MM.1S (cell line): ENCODE results near the gene CMBL.

Source experiments
- DNase-seq: peaks from one replicate; pipeline ENCODE4 v3.0.0-alpha.2; 2015
- H2AFZ ChIP-seq: fragments of 300-600 bp; sonication (generic); 2 replicates; pipeline ENCODE4 v1.6.0; 2016; ENCODE audit warnings: antibody characterized with exemption, low read length
- H3F3A ChIP-seq: fragments of 300-600 bp; sonication (generic); 2 replicates; pipeline ENCODE4 v1.6.1; 2016; ENCODE audit warnings: mild to moderate bottlenecking, antibody characterized with exemption, low read length, moderate library complexity, mixed read lengths; ENCODE audit not compliant: insufficient read depth
- H3K27ac ChIP-seq: fragments of 300-600 bp; sonication (generic); 2 replicates; pipeline ENCODE4 v1.5.1; 2016; ENCODE audit warnings: mild to moderate bottlenecking, low read length
- H3K27me3 ChIP-seq: fragments of 300-600 bp; sonication (generic); replicated peaks from 2 replicates; pipeline ENCODE4 v1.6.0; 2016; ENCODE audit warnings: low read length; ENCODE audit not compliant: insufficient read depth
- H3K36me3 ChIP-seq: fragments of 300-600 bp; sonication (generic); replicated peaks from 2 replicates; pipeline ENCODE4 v1.6.1; 2016; ENCODE audit warnings: mild to moderate bottlenecking, low read length, mixed read lengths; ENCODE audit not compliant: insufficient read depth
- H3K4me1 ChIP-seq: fragments of 300-600 bp; sonication (generic); 2 replicates; pipeline ENCODE4 v1.6.1; 2016; ENCODE audit warnings: low read length, mixed read lengths
- H3K4me2 ChIP-seq: fragments of 300-600 bp; sonication (generic); 2 replicates; pipeline ENCODE4 v1.6.0; 2016; ENCODE audit warnings: low read depth, low read length
- H3K4me3 ChIP-seq: fragments of 300-600 bp; sonication (generic); 2 replicates; pipeline ENCODE4 v1.5.1; 2016; ENCODE audit warnings: low read length, mixed read lengths
- H3K79me2 ChIP-seq: fragments of 300-600 bp; sonication (generic); 2 replicates; pipeline ENCODE4 v1.6.1; 2016; ENCODE audit warnings: mixed run types, low read length, mixed read lengths
- H3K9ac ChIP-seq: fragments of 300-600 bp; sonication (generic); 2 replicates; pipeline ENCODE4 v1.6.1; 2016; ENCODE audit warnings: low read length, mixed read lengths
- H3K9me2 ChIP-seq: fragments of 300-600 bp; sonication (generic); replicated peaks from 2 replicates; pipeline ENCODE4 v1.6.1; 2016; ENCODE audit warnings: mild to moderate bottlenecking, low read length, mixed read lengths; ENCODE audit not compliant: insufficient read depth
- H3K9me3 ChIP-seq: fragments of 300-600 bp; sonication (generic); replicated peaks from 2 replicates; pipeline ENCODE4 v1.6.1; 2016; ENCODE audit warnings: mild to moderate bottlenecking, low read length, mixed read lengths; ENCODE audit not compliant: insufficient read depth
- H4K20me1 ChIP-seq: fragments of 300-600 bp; sonication (generic); 2 replicates; pipeline ENCODE4 v1.6.1; 2016; ENCODE audit warnings: mild to moderate bottlenecking, low read length, moderate library complexity, mixed read lengths; ENCODE audit not compliant: insufficient read depth
- EZH2 ChIP-seq: fragments of 300-600 bp; sonication (generic); optimal IDR thresholded peaks from 2 replicates; pipeline ENCODE3; 2017; ENCODE audit warnings: low read depth, mild to moderate bottlenecking, antibody characterized with exemption, low read length, mixed read lengths
- EZH2phosphoT487 ChIP-seq: fragments of 300-600 bp; sonication (generic); IDR thresholded peaks from 2 replicates; pipeline ENCODE4 v1.6.1; 2018; ENCODE audit warnings: antibody characterized with exemption, low read length
- TF ChIP-seq, protein P1 (sequence below): fragments of 300-600 bp; sonication (generic); IDR thresholded peaks from 2 replicates; pipeline ENCODE4 v1.5.1; 2016; ENCODE audit warnings: antibody characterized with exemption, low read length, mixed read lengths

CMBL gene

DNA sequence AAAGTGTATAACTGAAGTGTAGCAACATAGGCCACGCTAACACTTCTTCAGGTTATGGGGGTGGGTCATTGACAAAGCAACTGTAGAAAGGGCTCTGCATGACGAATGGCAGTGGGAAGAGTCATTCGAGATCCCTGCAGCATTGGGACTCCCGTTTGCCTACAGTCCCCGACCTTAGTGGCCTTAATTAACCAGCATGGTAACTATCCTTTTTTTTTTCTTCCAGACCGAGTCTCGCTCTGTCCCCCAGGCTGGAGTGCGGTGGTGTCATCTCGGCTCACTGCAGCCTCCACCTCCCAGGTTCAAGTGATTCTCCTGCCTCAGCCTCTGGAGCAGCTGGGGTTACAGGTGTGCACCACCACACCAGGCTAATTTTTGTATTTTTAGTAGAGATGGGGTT is 14.2 kb upstream of the CMBL start:
- TF ChIP-seq, protein P1, sequence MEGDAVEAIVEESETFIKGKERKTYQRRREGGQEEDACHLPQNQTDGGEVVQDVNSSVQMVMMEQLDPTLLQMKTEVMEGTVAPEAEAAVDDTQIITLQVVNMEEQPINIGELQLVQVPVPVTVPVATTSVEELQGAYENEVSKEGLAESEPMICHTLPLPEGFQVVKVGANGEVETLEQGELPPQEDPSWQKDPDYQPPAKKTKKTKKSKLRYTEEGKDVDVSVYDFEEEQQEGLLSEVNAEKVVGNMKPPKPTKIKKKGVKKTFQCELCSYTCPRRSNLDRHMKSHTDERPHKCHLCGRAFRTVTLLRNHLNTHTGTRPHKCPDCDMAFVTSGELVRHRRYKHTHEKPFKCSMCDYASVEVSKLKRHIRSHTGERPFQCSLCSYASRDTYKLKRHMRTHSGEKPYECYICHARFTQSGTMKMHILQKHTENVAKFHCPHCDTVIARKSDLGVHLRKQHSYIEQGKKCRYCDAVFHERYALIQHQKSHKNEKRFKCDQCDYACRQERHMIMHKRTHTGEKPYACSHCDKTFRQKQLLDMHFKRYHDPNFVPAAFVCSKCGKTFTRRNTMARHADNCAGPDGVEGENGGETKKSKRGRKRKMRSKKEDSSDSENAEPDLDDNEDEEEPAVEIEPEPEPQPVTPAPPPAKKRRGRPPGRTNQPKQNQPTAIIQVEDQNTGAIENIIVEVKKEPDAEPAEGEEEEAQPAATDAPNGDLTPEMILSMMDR = no peak
- TF ChIP-seq EZH2 = no peak
- no peak for TF ChIP-seq EZH2phosphoT487
- no peaks in the 10 kb centered on the region for H3K27me3 ChIP-seq
- H3K4me3 ChIP-seq = no peak overlapping the region
- DNase-seq = no peak
- no peak overlapping the region for H3K9ac ChIP-seq
- H3K9me2 ChIP-seq = no peaks in the 10 kb centered on the region
- no peak overlapping the region for H3K27ac ChIP-seq
- no peak overlapping the region for H2AFZ ChIP-seq
- H3K9me3 ChIP-seq = no peaks in the 10 kb centered on the region
- no peak overlapping the region for H3K4me2 ChIP-seq
- no peaks in the 10 kb centered on the region for H4K20me1 ChIP-seq
- no peaks in the 10 kb centered on the region for H3F3A ChIP-seq
- no peaks in the 10 kb centered on the region for H3K36me3 ChIP-seq
- H3K4me1 ChIP-seq = no peaks in the 10 kb centered on the region
- H3K79me2 ChIP-seq = no peaks in the 10 kb centered on the region

DNA sequence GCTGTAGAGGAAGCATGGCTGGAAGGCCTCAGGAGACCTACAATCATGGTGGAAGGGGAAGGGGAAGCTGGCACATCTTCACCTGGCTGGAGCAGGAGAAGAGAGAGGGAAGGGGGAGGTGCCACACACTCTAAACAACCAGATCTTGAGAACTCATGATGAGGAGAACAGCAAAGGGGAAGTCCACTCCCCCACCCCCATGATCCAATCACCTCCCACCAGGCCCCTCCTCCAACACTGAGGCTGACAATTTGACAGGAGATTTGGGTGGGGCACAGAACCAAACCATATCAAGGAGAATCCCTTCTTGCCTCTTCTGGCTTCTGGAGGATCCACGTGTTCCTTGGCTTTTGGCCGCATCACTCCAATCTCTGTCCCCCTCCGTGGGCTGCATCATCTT is 13.1 kb upstream of the CMBL start:
- Histone ChIP-seq H3K27me3 (no peaks in the 10 kb centered on the region), H3K9me2 (no peaks in the 10 kb centered on the region), H3K4me3 (no peak overlapping the region), H3K27ac (no peak overlapping the region), H3K4me1 (no peaks in the 10 kb centered on the region), H3K4me2 (no peak overlapping the region), H2AFZ (no peak overlapping the region), H3K79me2 (no peaks in the 10 kb centered on the region), H3K9ac (no peak overlapping the region), H3K36me3 (no peaks in the 10 kb centered on the region), H3F3A (no peaks in the 10 kb centered on the region), H4K20me1 (no peaks in the 10 kb centered on the region), H3K9me3 (no peaks in the 10 kb centered on the region)
- no peak for DNase-seq
- TF ChIP-seq EZH2 (no peak), EZH2phosphoT487 (no peak)
- TF ChIP-seq, protein P1 = no peak

DNA sequence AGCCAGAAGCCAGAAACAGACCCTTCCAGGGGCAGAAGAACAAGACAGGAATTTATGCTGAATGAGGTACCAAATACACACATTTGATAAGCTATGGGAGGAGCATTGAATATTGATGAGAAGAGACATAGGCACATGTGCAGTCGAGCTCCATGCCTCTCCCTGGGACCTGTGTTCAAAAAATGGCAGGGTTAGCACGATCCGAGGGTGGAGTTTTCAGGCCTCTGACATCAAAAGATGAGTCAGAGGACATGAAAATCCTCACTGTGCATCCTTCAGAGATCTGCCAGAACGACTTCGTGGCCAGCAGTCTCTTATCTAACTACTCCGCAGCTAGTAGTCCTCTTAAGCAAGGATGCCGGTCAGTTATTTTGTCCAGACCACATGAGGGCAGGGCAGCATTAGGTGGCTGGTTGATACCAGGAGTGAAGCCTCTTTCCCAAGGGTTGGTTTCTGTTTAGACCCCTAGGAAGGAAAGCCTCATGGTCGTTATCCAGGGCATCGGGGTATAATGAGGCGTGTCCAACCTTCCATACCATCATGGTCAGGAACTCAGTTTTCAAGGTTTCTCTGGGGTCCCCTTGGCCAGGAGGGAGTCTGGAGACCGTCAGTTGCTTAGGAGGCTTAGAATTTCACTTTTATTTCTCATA is 11.6 kb upstream of the CMBL start:
- H3K9ac ChIP-seq = no peak overlapping the region
- H3K27ac ChIP-seq = no peak overlapping the region
- H3K79me2 ChIP-seq = no peaks in the 10 kb centered on the region
- no peak overlapping the region for H3K4me2 ChIP-seq
- TF ChIP-seq, protein P1 = no peak
- TF ChIP-seq EZH2phosphoT487 = no peak
- TF ChIP-seq EZH2 = no peak
- H3K9me2 ChIP-seq = no peaks in the 10 kb centered on the region
- H4K20me1 ChIP-seq = no peaks in the 10 kb centered on the region
- H3K4me1 ChIP-seq = no peaks in the 10 kb centered on the region
- H2AFZ ChIP-seq = no peak overlapping the region
- no peaks in the 10 kb centered on the region for H3F3A ChIP-seq
- no peaks in the 10 kb centered on the region for H3K9me3 ChIP-seq
- H3K4me3 ChIP-seq = no peak overlapping the region
- H3K27me3 ChIP-seq = no peaks in the 10 kb centered on the region
- no peak for DNase-seq
- no peaks in the 10 kb centered on the region for H3K36me3 ChIP-seq
